ENCODE measurements around the gene PCDHGA9. TPM values are rescaled to one million over a fixed set of nuclear protein-coding genes. Genes with fewer than 3 reads are reported as not detected.

Gene PCDHGA9
- total RNA-seq, 4 donors from 2014 or later, result 3.3 to 8.7 (median 4.9) TPM

DNA sequence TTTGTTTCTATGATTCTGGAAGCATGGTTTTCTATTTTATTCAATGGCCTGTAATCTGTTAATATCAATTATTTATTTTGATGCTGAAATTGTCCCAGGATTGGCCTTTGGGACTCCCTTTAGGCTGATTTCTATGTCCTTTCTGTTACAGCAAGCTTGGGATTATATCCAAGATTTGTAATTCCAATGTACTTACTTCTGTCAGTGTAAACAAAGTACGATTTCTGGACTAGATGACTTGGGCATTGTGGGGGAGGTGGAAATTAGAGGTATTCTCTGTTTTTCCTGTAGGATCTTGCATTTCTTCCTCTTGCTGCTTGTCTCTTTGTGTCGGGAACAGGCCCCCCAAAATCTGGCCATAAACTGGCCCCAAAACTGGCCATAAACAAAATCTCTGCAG is 31.4 kb downstream of the PCDHGA9 start:
- Histone ChIP-seq H3K4me1 (no peaks in the 10 kb centered on the region), H3K36me3 (peaks cover 0 to 4% (median 0%) of the 10 kb centered on the region in 4 donors), H3K9me3 (peaks cover 13 to 97% (median 94%) of the 10 kb centered on the region in 4 donors), H3K27me3 (no peaks in the 10 kb centered on the region), H3K4me3 (no peak overlapping the region), H3K27ac (replicated peaks in 1 of 4) (no peak overlapping the region)
- TF ChIP-seq, protein P1, sequence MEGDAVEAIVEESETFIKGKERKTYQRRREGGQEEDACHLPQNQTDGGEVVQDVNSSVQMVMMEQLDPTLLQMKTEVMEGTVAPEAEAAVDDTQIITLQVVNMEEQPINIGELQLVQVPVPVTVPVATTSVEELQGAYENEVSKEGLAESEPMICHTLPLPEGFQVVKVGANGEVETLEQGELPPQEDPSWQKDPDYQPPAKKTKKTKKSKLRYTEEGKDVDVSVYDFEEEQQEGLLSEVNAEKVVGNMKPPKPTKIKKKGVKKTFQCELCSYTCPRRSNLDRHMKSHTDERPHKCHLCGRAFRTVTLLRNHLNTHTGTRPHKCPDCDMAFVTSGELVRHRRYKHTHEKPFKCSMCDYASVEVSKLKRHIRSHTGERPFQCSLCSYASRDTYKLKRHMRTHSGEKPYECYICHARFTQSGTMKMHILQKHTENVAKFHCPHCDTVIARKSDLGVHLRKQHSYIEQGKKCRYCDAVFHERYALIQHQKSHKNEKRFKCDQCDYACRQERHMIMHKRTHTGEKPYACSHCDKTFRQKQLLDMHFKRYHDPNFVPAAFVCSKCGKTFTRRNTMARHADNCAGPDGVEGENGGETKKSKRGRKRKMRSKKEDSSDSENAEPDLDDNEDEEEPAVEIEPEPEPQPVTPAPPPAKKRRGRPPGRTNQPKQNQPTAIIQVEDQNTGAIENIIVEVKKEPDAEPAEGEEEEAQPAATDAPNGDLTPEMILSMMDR (IDR thresholded peaks at IDR 0.05), result no peak
- no peak for TF ChIP-seq EP300 (IDR thresholded peaks at IDR 0.05)
- TF ChIP-seq POLR2A (IDR thresholded peaks at IDR 0.05; ENCODE audit: low read depth), result no peak
- no peak for TF ChIP-seq POLR2AphosphoS5 (IDR thresholded peaks at IDR 0.05)
- DNase-seq (ENCODE audit: extremely low spot score), result no peak
- 52% methylated on average over 2 of the region's 2 CpGs for WGBS
- intact Hi-C loops (cut with DNase I), result no loop called here

DNA sequence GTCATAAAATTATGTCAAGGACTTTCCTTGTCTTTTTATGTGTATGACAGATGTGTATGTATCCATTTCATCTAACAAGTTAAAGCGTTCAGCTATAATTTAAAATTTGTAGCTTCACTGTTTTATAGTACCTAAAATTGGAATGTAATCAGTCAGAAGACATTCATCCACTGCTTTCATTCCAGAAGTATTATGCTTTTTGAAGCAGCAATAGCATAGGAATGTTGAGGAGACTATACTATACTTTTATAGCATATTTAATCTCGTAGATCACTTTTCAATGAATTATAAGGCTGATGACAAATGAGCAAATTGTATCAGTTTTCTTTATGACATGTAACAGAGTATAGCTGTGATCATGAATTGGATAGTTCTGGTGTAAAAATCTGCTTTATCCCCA is 34.6 kb downstream of the PCDHGA9 start:
- H3K36me3 ChIP-seq, result peaks cover 0 to 4% (median 0%) of the 10 kb centered on the region in 4 donors
- TF ChIP-seq EP300 (IDR thresholded peaks at IDR 0.05), result no peak
- TF ChIP-seq POLR2A (IDR thresholded peaks at IDR 0.05; ENCODE audit: low read depth), result no peak
- TF ChIP-seq, protein P1 (IDR thresholded peaks at IDR 0.05), result no peak
- no peak for TF ChIP-seq POLR2AphosphoS5 (IDR thresholded peaks at IDR 0.05)
- 90% methylated on average over 2 of the region's 2 CpGs for WGBS
- intact Hi-C loops (cut with DNase I), result no loop called here
- DNase-seq (ENCODE audit: extremely low spot score), result no peak
- peaks cover 0 to 98% (median 92%) of the 10 kb centered on the region in 4 donors for H3K9me3 ChIP-seq
- no peak overlapping the region for H3K27ac ChIP-seq (replicated peaks in 1 of 4)
- peaks cover 0 to 4% (median 0%) of the 10 kb centered on the region in 4 donors for H3K4me1 ChIP-seq
- no peak overlapping the region for H3K4me3 ChIP-seq
- no peaks in the 10 kb centered on the region for H3K27me3 ChIP-seq

DNA sequence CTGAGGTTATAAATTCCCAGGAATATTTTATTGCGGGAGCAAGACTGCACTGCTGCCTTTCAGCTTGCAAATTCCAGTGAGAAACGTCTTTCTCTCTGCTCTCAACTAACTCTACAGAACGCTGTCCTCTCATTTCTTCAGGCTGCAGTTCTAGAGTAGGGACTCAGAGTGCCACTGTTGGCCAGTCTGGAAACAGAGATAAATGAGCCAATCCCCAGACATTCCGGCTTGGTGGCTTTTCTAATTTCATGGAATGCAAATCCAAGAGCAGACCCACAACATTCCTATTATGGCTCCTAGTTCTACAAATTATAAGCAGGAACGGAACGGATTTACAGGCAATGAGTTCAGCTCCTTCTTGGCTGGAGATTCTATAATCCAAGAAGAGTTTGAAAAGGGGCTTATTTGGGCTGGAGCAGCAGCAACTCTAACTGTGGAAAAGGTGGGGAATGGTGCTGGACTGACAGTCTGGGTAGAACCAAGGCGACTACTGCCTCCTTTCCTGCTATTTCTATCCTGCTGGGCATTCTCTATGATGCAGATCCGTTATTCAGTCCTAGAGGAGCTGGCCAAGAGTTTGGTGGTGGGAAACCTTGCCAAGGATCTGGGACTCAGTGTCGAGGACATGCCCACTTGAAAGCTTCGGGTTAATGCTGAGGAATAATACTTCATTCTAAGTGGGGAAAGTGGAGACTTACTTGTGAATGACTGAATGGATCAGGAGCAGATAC is 37.0 kb downstream of the PCDHGA9 start:
- intact Hi-C loops (cut with DNase I), result no loop called here
- Histone ChIP-seq H3K36me3 (peaks cover 0 to 4% (median 0%) of the 10 kb centered on the region in 4 donors), H3K4me3 (no peak overlapping the region), H3K9me3 (peaks cover 0 to 89% (median 77%) of the 10 kb centered on the region in 4 donors), H3K27ac (replicated peaks in 1 of 4) (no peak overlapping the region), H3K27me3 (no peaks in the 10 kb centered on the region), H3K4me1 (peaks cover 0 to 4% (median 0%) of the 10 kb centered on the region in 4 donors)
- no peak for TF ChIP-seq POLR2AphosphoS5 (IDR thresholded peaks at IDR 0.05)
- TF ChIP-seq EP300 (IDR thresholded peaks at IDR 0.05), result no peak
- no peak for TF ChIP-seq POLR2A (IDR thresholded peaks at IDR 0.05; ENCODE audit: low read depth)
- TF ChIP-seq, protein P1 (IDR thresholded peaks at IDR 0.05), result no peak
- DNase-seq (ENCODE audit: extremely low spot score), result no peak
- 70% methylated on average over 10 of the region's 10 CpGs for WGBS

DNA sequence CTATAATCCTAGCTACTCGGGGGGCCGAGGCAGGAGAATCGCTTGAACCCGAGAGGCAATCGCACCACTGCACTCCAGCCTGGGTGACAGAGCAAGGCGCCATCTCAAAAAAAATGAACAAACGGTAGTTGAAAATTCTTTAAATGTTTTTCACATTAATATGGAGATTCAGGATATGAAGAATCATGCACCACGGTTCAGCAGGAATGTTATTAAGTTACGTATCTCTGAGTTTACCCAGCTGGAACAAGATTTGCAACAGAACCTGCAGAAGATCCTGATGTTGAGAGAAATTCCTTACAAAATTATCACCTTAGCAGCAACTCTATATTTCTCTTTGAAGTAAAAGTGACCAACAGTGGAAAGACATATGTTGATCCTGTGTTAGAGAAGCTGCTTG is 37.8 kb downstream of the PCDHGA9 start:
- 97% methylated on average over 9 of the region's 9 CpGs for WGBS
- Histone ChIP-seq H3K36me3 (peaks cover 0 to 4% (median 0%) of the 10 kb centered on the region in 4 donors), H3K4me1 (peaks cover 0 to 4% (median 0%) of the 10 kb centered on the region in 4 donors), H3K27me3 (no peaks in the 10 kb centered on the region), H3K27ac (replicated peaks in 1 of 4) (no peak overlapping the region), H3K9me3 (peaks cover 0 to 84% (median 77%) of the 10 kb centered on the region in 4 donors), H3K4me3 (no peak overlapping the region)
- no peak for DNase-seq (ENCODE audit: extremely low spot score)
- intact Hi-C loops (cut with DNase I), result no loop called here
- TF ChIP-seq POLR2AphosphoS5 (IDR thresholded peaks at IDR 0.05) (no peak), POLR2A (IDR thresholded peaks at IDR 0.05; ENCODE audit: low read depth) (no peak), EP300 (IDR thresholded peaks at IDR 0.05) (no peak)
- TF ChIP-seq, protein P1 (IDR thresholded peaks at IDR 0.05), result no peak
